ENCODE results near the gene MCF2L.

DNA sequence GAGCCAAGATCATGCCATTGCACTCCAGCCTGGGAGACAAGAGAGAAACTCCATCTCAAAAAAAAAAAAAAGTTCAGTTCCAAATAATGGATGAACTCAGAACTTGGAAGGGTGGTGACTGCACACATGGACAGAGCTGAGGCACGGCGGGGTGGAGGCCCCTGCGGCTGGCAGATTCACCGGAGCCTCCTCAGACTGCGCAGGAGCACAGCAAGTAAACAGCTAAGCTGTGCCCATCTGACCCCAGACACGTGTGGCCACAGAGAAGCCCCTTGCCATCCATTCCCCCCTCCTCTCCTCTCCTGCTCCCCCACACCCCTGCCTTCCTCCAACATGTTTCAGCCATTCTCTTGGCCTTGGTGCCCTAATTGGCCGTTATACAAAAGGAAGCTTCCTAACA, 173.9 kb downstream of the MCF2L start:
- no peak for TF ChIP-seq EP300 (IDR thresholded peaks at IDR 0.05)
- TF ChIP-seq, protein P1, sequence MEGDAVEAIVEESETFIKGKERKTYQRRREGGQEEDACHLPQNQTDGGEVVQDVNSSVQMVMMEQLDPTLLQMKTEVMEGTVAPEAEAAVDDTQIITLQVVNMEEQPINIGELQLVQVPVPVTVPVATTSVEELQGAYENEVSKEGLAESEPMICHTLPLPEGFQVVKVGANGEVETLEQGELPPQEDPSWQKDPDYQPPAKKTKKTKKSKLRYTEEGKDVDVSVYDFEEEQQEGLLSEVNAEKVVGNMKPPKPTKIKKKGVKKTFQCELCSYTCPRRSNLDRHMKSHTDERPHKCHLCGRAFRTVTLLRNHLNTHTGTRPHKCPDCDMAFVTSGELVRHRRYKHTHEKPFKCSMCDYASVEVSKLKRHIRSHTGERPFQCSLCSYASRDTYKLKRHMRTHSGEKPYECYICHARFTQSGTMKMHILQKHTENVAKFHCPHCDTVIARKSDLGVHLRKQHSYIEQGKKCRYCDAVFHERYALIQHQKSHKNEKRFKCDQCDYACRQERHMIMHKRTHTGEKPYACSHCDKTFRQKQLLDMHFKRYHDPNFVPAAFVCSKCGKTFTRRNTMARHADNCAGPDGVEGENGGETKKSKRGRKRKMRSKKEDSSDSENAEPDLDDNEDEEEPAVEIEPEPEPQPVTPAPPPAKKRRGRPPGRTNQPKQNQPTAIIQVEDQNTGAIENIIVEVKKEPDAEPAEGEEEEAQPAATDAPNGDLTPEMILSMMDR (IDR thresholded peaks at IDR 0.05) = no peak
